Fibroblast of lung (primary cell): ENCODE results near the gene C10orf90. TPM values are rescaled to one million over a fixed set of nuclear protein-coding genes. Genes with fewer than 3 reads are reported as not detected.

ENCODE experiments used
- DNase-seq, 2 donors: peaks; one replicate each; pipeline versions ENCODE4 v3.0.0 to v3.0.0-alpha.2; 2010; ENCODE audit warnings: low read depth in 2 of 2
- H2AFZ ChIP-seq: 2 replicates; pipeline ENCODE4 v1.5.1; 2012; ENCODE audit warnings: low read length, control low read depth, inconsistent platforms
- H3K27ac ChIP-seq: 2 replicates; pipeline ENCODE4 v1.5.1; 2011; ENCODE audit warnings: low read length, control low read depth; ENCODE audit not compliant: insufficient read depth
- H3K27me3 ChIP-seq: 2 replicates; pipeline ENCODE4 v1.5.1; 2011; ENCODE audit warnings: mild to moderate bottlenecking, low read length; ENCODE audit not compliant: control insufficient read depth, insufficient read depth
- H3K36me3 ChIP-seq: 2 replicates; pipeline ENCODE4 v1.5.1; 2011; ENCODE audit warnings: low read length; ENCODE audit not compliant: control insufficient read depth, insufficient read depth
- H3K4me1 ChIP-seq: 2 replicates; pipeline ENCODE4 v1.5.1; 2011; ENCODE audit warnings: low read length; ENCODE audit not compliant: control insufficient read depth, insufficient read depth; ENCODE audit errors: extremely low read depth
- H3K4me2 ChIP-seq: 2 replicates; pipeline ENCODE4 v1.5.1; 2011; ENCODE audit warnings: low read length, control low read depth; ENCODE audit not compliant: insufficient read depth; ENCODE audit errors: extremely low read depth
- H3K4me3 ChIP-seq, 4 experiments: fragments of 200-600 bp in 1 of 4; sonication (generic) in 1 of 4; replicated peaks in 1 of 4; 2 replicates each; pipeline ENCODE4 v1.5.1; 2011 to 2016; ENCODE audit warnings: low read length in 4 of 4, low read depth in 3 of 4, mild to moderate bottlenecking in 3 of 4, control low read depth in 2 of 4, inconsistent platforms in 1 of 4, mixed read lengths in 1 of 4; ENCODE audit not compliant: insufficient read depth in 1 of 4; ENCODE audit errors: control extremely low read depth in 1 of 4
- H3K79me2 ChIP-seq: 2 replicates; pipeline ENCODE4 v1.5.1; 2012; ENCODE audit warnings: mild to moderate bottlenecking, low read length, inconsistent platforms; ENCODE audit not compliant: control insufficient read depth, insufficient read depth
- H3K9ac ChIP-seq: 2 replicates; pipeline ENCODE4 v1.5.1; 2011; ENCODE audit warnings: mild to moderate bottlenecking, low read length, control low read depth; ENCODE audit not compliant: insufficient read depth
- H3K9me3 ChIP-seq: 2 replicates; pipeline ENCODE4 v1.5.1; 2012; ENCODE audit warnings: low read depth, low read length; ENCODE audit not compliant: control insufficient read depth, insufficient read depth
- H4K20me1 ChIP-seq: 2 replicates; pipeline ENCODE4 v1.5.1; 2011; ENCODE audit warnings: low read length; ENCODE audit not compliant: control insufficient read depth, insufficient read depth; ENCODE audit errors: extremely low read depth
- CTCF ChIP-seq, 2 donors: IDR thresholded peaks in 1 of 2; conservative IDR thresholded peaks in 1 of 2; 1 replicate in 1 of 2; 2 replicates in 1 of 2; pipeline ENCODE4 v1.5.1; 2011 to 2012; ENCODE audit warnings: low read length in 2 of 2, control low read depth in 1 of 2, inconsistent platforms in 1 of 2, low read depth in 1 of 2, mild to moderate bottlenecking in 1 of 2
- EZH2 ChIP-seq: IDR thresholded peaks from 2 replicates; pipeline ENCODE4 v1.5.1; 2012; ENCODE audit warnings: low read length, control low read depth, mild to moderate bottlenecking; ENCODE audit errors: missing control alignments
- polyA plus RNA-seq, 2 donors: library from polyadenylated mRNA; depleted of rRNA in 1 of 2; stranded (reverse) in 1 of 2; unstranded in 1 of 2; fragments of >200 nt; gene quantifications; 2 replicates each; pipeline ENCODE4 v1.2.1, GENCODE V29; 2011 to 2012; ENCODE audit warnings: missing spikeins in 1 of 2
- total RNA-seq: library from RNA; depleted of rRNA; stranded (reverse); fragments of >200 nt; gene quantifications from 2 replicates; pipeline ENCODE4 v1.2.1, GENCODE V29; 2014

C10orf90 gene
- total and polyA plus RNA-seq, 2 donors (not counting 1 experiment from before 2014, with no cell fraction given) = 0.17 to 0.65 TPM

- Histone ChIP-seq H4K20me1 (no peaks in the 10 kb centered on the region), H3K36me3 (no peaks in the 10 kb centered on the region), H3K27ac (no peak overlapping the region)
Measured at GRCh38 chr10:126400641-126401040, 269.9 kb downstream of the C10orf90 start.

DNA sequence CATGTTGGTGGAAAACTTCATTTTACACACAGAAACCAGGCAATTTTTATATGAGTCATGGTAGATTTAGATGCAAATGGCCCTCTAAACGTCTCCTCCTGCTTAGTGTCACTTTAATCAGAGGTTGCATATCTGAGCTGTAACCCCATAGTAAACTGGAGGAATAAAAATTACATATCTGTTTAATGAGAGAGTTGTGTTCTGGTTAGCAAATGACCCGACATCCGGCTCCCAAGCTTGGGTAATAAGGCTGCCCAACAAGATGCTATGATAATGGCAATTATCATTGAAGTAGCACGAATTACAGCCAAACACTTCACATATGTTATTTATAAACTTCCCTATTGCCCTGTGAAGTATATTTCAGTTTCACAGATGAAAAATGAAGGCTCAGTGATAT, 271.6 kb downstream of the C10orf90 start:
- peak in 1 of 2 donors; percentile 48 for DNase-seq
- Histone ChIP-seq H3K36me3 (no peaks in the 10 kb centered on the region), H3K4me1 (peaks cover 15% of the 10 kb centered on the region), H3K9me3 (no peaks in the 10 kb centered on the region), H3K27ac (no peak overlapping the region), H3K4me2 (no peak overlapping the region), H2AFZ (no peak overlapping the region), H3K9ac (no peak overlapping the region), H3K27me3 (no peaks in the 10 kb centered on the region), H4K20me1 (no peaks in the 10 kb centered on the region), H3K4me3 (no peak overlapping the region), H3K79me2 (no peaks in the 10 kb centered on the region)
- TF ChIP-seq EZH2 (no peak), CTCF (conservative IDR thresholded peaks at IDR 0.05 in 1 of 2, IDR thresholded peaks at IDR 0.05 in 1 of 2; ENCODE audit: low read depth in 1 of 2, low read length in 2 of 2) (no peak)

More at GRCh38 chr10:126400641-126401040, 269.9 kb downstream of the C10orf90 start:
- H3K27me3 ChIP-seq = no peaks in the 10 kb centered on the region
- H3K9me3 ChIP-seq = no peaks in the 10 kb centered on the region
- H3K4me1 ChIP-seq = peaks cover 15% of the 10 kb centered on the region
- no peak overlapping the region for H3K4me3 ChIP-seq
- no peaks in the 10 kb centered on the region for H3K79me2 ChIP-seq
- DNase-seq = no peak
- H2AFZ ChIP-seq = no peak overlapping the region
- H3K9ac ChIP-seq = no peak overlapping the region
- no peak for TF ChIP-seq EZH2
- TF ChIP-seq CTCF (conservative IDR thresholded peaks at IDR 0.05 in 1 of 2, IDR thresholded peaks at IDR 0.05 in 1 of 2; ENCODE audit: low read depth in 1 of 2, low read length in 2 of 2) = no peak
- no peak overlapping the region for H3K4me2 ChIP-seq

GRCh38 chr10:126398383-126398743, 272.1 kb downstream of the C10orf90 start:
- peaks cover 15% of the 10 kb centered on the region for H3K4me1 ChIP-seq
- no peak overlapping the region for H3K4me3 ChIP-seq
- peak overlapping the region; percentile 82 for H3K4me2 ChIP-seq
- H3K27me3 ChIP-seq = no peaks in the 10 kb centered on the region
- TF ChIP-seq EZH2 (no peak), CTCF (conservative IDR thresholded peaks at IDR 0.05 in 1 of 2, IDR thresholded peaks at IDR 0.05 in 1 of 2; ENCODE audit: low read depth in 1 of 2, low read length in 2 of 2) (no peak)
- no peaks in the 10 kb centered on the region for H3K36me3 ChIP-seq
- no peak for DNase-seq
- H3K9ac ChIP-seq = no peak overlapping the region
- H4K20me1 ChIP-seq = no peaks in the 10 kb centered on the region
- no peaks in the 10 kb centered on the region for H3K79me2 ChIP-seq
- no peak overlapping the region for H2AFZ ChIP-seq
- H3K27ac ChIP-seq = peak overlapping the region; percentile 91
- H3K9me3 ChIP-seq = no peaks in the 10 kb centered on the region
